ENCODE data around the gene FAH. TPM values are rescaled to one million over a fixed set of nuclear protein-coding genes. Genes with fewer than 3 reads are reported as not detected.

The FAH gene
- total and polyA plus RNA-seq, 2 donors (not counting 3 experiments of a cell fraction or from before 2014, with no cell fraction given) = 18.2 to 18.7 TPM

GRCh38 chr15:80151576-80151975 is 1.2 kb upstream of the FAH start:
- DNase-seq (ENCODE audit: low read depth, low spot score) = no peak
- no peaks in the 10 kb centered on the region for H3K36me3 ChIP-seq (ENCODE audit: control insufficient read depth in 2 of 2, extremely low read depth in 1 of 2, insufficient read depth in 2 of 2, low read length in 2 of 2)
- no peaks in the 10 kb centered on the region for H4K20me1 ChIP-seq (replicated peaks; ENCODE audit: control insufficient read depth, extremely low read depth, insufficient read depth, low read length)
- POLR2A ChIA-PET = interaction anchor here (0.6 to 1.3 kb wide), 2 partner anchors 16 to 35 kb away, joined by 3 to 6 read pairs; no protein-coding TSS in a partner anchor
- intact Hi-C loops (cut with micrococcal nuclease) = loop anchor here (1.0 kb wide), 1 partner anchor 22 kb away; no protein-coding TSS in a partner anchor
- H3K4me3 ChIP-seq (replicated peaks in 1 of 3; ENCODE audit: insufficient read depth in 1 of 3, low read depth in 1 of 3, low read length in 3 of 3) = no peak overlapping the region
- no peak overlapping the region for H2AFZ ChIP-seq (ENCODE audit: low read depth, low read length)
- no TSS peak for BruUV-seq (replicated peaks)
- no peak overlapping the region for H3K9ac ChIP-seq (replicated peaks; ENCODE audit: extremely low read depth, insufficient read depth, low read length)
- dilution Hi-C loops (cut with MboI; ENCODE audit: extremely low pct_ligation_motif_present, low sequenced_read_pairs) = no loop called here
- CTCF ChIA-PET = interaction anchor here (1.0 to 5.8 kb wide), 2 partner anchors 21 to 38 kb away, joined by 3 to 30 read pairs; no protein-coding TSS in a partner anchor
- H3K4me1 ChIP-seq (ENCODE audit: control insufficient read depth, extremely low read depth, insufficient read depth, low read length) = peaks cover 9% of the 10 kb centered on the region
- no peaks in the 10 kb centered on the region for H3K9me3 ChIP-seq (replicated peaks; ENCODE audit: control insufficient read depth, insufficient read depth, low read length)
- no peaks in the 10 kb centered on the region for H3K9me1 ChIP-seq (replicated peaks; ENCODE audit: control insufficient read depth, extremely low read depth, insufficient read depth, low read length)
- FAIRE-seq = no peak
- TF ChIP-seq MYC (IDR thresholded peaks at IDR 0.05; ENCODE audit: low read depth, low read length) = no peak
- no peak for TF ChIP-seq POLR2A (IDR thresholded peaks at IDR 0.05; ENCODE audit: low read depth, low read length)
- TF ChIP-seq FOS (IDR thresholded peaks at IDR 0.05; ENCODE audit: borderline replicate concordance, insufficient read depth, low read length) = no peak
- no peak for TF ChIP-seq GATA2 (IDR thresholded peaks at IDR 0.05; ENCODE audit: insufficient read depth, insufficient read length, low read depth, low read length)
- TF ChIP-seq EZH2 (IDR thresholded peaks at IDR 0.05; ENCODE audit: borderline replicate concordance, low read depth, low read length, severe bottlenecking) = no peak
- TF ChIP-seq CTCF (IDR thresholded peaks at IDR 0.05; ENCODE audit: extremely low read depth in 1 of 2, insufficient read depth in 1 of 2, low read depth in 1 of 2, low read length in 2 of 2) = no peak
- no peak for TF ChIP-seq JUN (IDR thresholded peaks at IDR 0.05; ENCODE audit: borderline replicate concordance, insufficient read depth, insufficient read length, low read depth)
- no peak for TF ChIP-seq MAX (IDR thresholded peaks at IDR 0.05; ENCODE audit: insufficient read depth, insufficient read length)
- TF ChIP-seq POLR2AphosphoS5 (IDR thresholded peaks at IDR 0.05; ENCODE audit: insufficient read depth, low read depth, low read length) = no peak
- no peak overlapping the region for H3K27ac ChIP-seq (ENCODE audit: insufficient read depth, low read depth, low read length)
- no peaks in the 10 kb centered on the region for H3K79me2 ChIP-seq (ENCODE audit: control insufficient read depth, insufficient read depth, low read length)
- peaks cover 0 to 2% of the 10 kb centered on the region in 2 experiments for H3K27me3 ChIP-seq (ENCODE audit: control insufficient read depth in 2 of 2, insufficient read depth in 2 of 2, low read length in 2 of 2)
- H3K4me2 ChIP-seq (ENCODE audit: insufficient read depth, low read length) = no peak overlapping the region

Data from endothelial cell of umbilical vein (primary cell).